Endothelial cell of umbilical vein (primary cell): ENCODE measurements around the gene KISS1R. TPM values are rescaled to one million over a fixed set of nuclear protein-coding genes. Genes with fewer than 3 reads are reported as not detected.

Experiments
- BruUV-seq: library from RNA; stranded (reverse); fragments of 400-500 nt; replicated peaks from 2 replicates; lab custom pipeline; 2021; lab: Mats Ljungman, UMichigan
- CTCF ChIA-PET: fragments of 300-600, 350-600 bp; sonication (Branson Sonifier 250); formaldehyde crosslinking; loops from one replicate; lab custom pipeline; 2021; ENCODE audit warnings: antibody characterized with exemption, inconsistent platforms; lab: Charles Lee
- POLR2A ChIA-PET: fragments of 300-600, 350-600 bp; sonication (Branson Sonifier 250); formaldehyde crosslinking; loops from one replicate; lab custom pipeline; 2021; ENCODE audit warnings: antibody characterized with exemption, inconsistent platforms; lab: Charles Lee
- DNase-seq: peaks from one replicate; pipeline ENCODE4 v3.0.0-alpha.2; 2011; ENCODE audit warnings: low read depth, low spot score
- FAIRE-seq: peaks from 2 replicates; lab custom pipeline; 2011; peaks lifted over from hg19 to GRCh38; lab: Jason Lieb, UNC
- H2AFZ ChIP-seq: 2 replicates; pipeline ENCODE4 v1.6.0; 2012; ENCODE audit warnings: low read depth, low read length, control low read depth, inconsistent platforms
- H3K27ac ChIP-seq: 2 replicates; pipeline ENCODE4 v1.5.1; 2011; ENCODE audit warnings: low read depth, mild to moderate bottlenecking, control low read depth, low read length, moderate library complexity; ENCODE audit not compliant: insufficient read depth
- H3K27me3 ChIP-seq, 2 experiments: 2 replicates each; pipeline versions ENCODE4 v1.6.0 to v1.6.1; 2011; ENCODE audit warnings: low read length in 2 of 2, mixed read lengths in 1 of 2; ENCODE audit not compliant: control insufficient read depth in 2 of 2, insufficient read depth in 2 of 2
- H3K36me3 ChIP-seq, 2 experiments: 2 replicates in 1 of 2; 3 replicates in 1 of 2; pipeline ENCODE4 v1.5.1; 2011; ENCODE audit warnings: low read length in 2 of 2, mild to moderate bottlenecking in 1 of 2, moderate library complexity in 1 of 2; ENCODE audit not compliant: control insufficient read depth in 2 of 2, insufficient read depth in 2 of 2; ENCODE audit errors: extremely low read depth in 1 of 2
- H3K4me1 ChIP-seq: 3 replicates; pipeline ENCODE4 v1.5.1; 2011; ENCODE audit warnings: mild to moderate bottlenecking, low read length; ENCODE audit not compliant: control insufficient read depth, insufficient read depth; ENCODE audit errors: extremely low read depth
- H3K4me2 ChIP-seq: 2 replicates; pipeline ENCODE4 v1.6.1; 2011; ENCODE audit warnings: low read length, control low read depth, mixed read lengths; ENCODE audit not compliant: insufficient read depth
- H3K4me3 ChIP-seq, 3 experiments: fragments of 200-600 bp in 1 of 3; sonication (generic), shearing (Covaris generic) in 1 of 3; replicated peaks in 1 of 3; 2 replicates each; pipeline ENCODE4 v1.5.1; 2011 to 2016; ENCODE audit warnings: control low read depth in 3 of 3, low read length in 3 of 3, mild to moderate bottlenecking in 2 of 3, inconsistent platforms in 1 of 3, low read depth in 1 of 3, moderate library complexity in 1 of 3; ENCODE audit not compliant: insufficient read depth in 1 of 3
- H3K79me2 ChIP-seq: 2 replicates; pipeline ENCODE4 v1.6.0; 2012; ENCODE audit warnings: low read length, inconsistent platforms; ENCODE audit not compliant: control insufficient read depth, insufficient read depth
- H3K9ac ChIP-seq: replicated peaks from 2 replicates; pipeline ENCODE3; 2011; ENCODE audit warnings: low read length, control low read depth; ENCODE audit not compliant: insufficient read depth; ENCODE audit errors: extremely low read depth
- H3K9me1 ChIP-seq: replicated peaks from 3 replicates; pipeline ENCODE4 v1.6.0; 2011; ENCODE audit warnings: mild to moderate bottlenecking, low read length; ENCODE audit not compliant: control insufficient read depth, insufficient read depth; ENCODE audit errors: extremely low read depth
- H3K9me3 ChIP-seq: replicated peaks from 2 replicates; pipeline ENCODE4 v1.5.1; 2012; ENCODE audit warnings: low read length, inconsistent platforms; ENCODE audit not compliant: control insufficient read depth, insufficient read depth
- H4K20me1 ChIP-seq: replicated peaks from 2 replicates; pipeline ENCODE3; 2011; ENCODE audit warnings: mild to moderate bottlenecking, low read length; ENCODE audit not compliant: control insufficient read depth, insufficient read depth; ENCODE audit errors: extremely low read depth
- EZH2 ChIP-seq: IDR thresholded peaks from 2 replicates; pipeline ENCODE4 v1.6.1; 2012; ENCODE audit warnings: borderline replicate concordance, low read depth, mild to moderate bottlenecking, moderate library complexity, low read length, inconsistent platforms; ENCODE audit not compliant: severe bottlenecking
- JUN ChIP-seq: IDR thresholded peaks from 2 replicates; pipeline ENCODE4 v1.6.1; 2011; ENCODE audit warnings: borderline replicate concordance, low read depth; ENCODE audit not compliant: insufficient read length, insufficient read depth
- MYC ChIP-seq: IDR thresholded peaks from one replicate; pipeline ENCODE4 v1.6.1; 2011; ENCODE audit warnings: mild to moderate bottlenecking, low read depth, low read length
- POLR2AphosphoS5 ChIP-seq: IDR thresholded peaks from 2 replicates; pipeline ENCODE4 v1.6.1; 2012; ENCODE audit warnings: low read depth, mild to moderate bottlenecking, control low read depth, low read length, moderate library complexity; ENCODE audit not compliant: insufficient read depth
- dilution Hi-C: fragments of 300-500 bp; cut with MboI; formaldehyde crosslinking; loops from one replicate; pipeline ENCODE4 v1.15.0; 2019; ENCODE audit warnings: low sequenced_read_pairs; ENCODE audit not compliant: extremely low pct_ligation_motif_present
- intact Hi-C: fragments of 100-400 bp; cut with micrococcal nuclease; formaldehyde crosslinking; loops from one replicate; pipeline ENCODE4 v1.10.0; 2022
- polyA plus RNA-seq, 4 experiments: library from polyadenylated mRNA; depleted of rRNA in 3 of 4; stranded (reverse) in 3 of 4; unstranded in 1 of 4; fragments of >200 nt; gene quantifications; 2 replicates each; pipeline versions ENCODE4 v1.2.1 to v1.2.3, GENCODE V29; 2011 to 2012; ENCODE audit warnings: missing spikeins in 1 of 4
- total RNA-seq: library from RNA; stranded (reverse); gene quantifications from 2 replicates; pipeline ENCODE4 v1.2.3, GENCODE V29; 2021
- TF ChIP-seq, protein P1 (sequence below), 2 donors: IDR thresholded peaks; 1 replicate in 1 of 2; 2 replicates in 1 of 2; pipeline ENCODE4 v1.5.1; 2011; ENCODE audit warnings: low read length in 2 of 2, mild to moderate bottlenecking in 2 of 2, moderate library complexity in 2 of 2, control low read depth in 1 of 2, inconsistent platforms in 1 of 2, low read depth in 1 of 2; ENCODE audit not compliant: insufficient read depth in 1 of 2; ENCODE audit errors: extremely low read depth in 1 of 2
- TF ChIP-seq, protein P2 (sequence below): IDR thresholded peaks from 2 replicates; pipeline ENCODE4 v1.6.1; 2011; ENCODE audit not compliant: insufficient read depth, insufficient read length

The KISS1R gene
- total and polyA plus RNA-seq, 2 donors (not counting 3 experiments of a cell fraction or from before 2014, with no cell fraction given) = not detected

DNA sequence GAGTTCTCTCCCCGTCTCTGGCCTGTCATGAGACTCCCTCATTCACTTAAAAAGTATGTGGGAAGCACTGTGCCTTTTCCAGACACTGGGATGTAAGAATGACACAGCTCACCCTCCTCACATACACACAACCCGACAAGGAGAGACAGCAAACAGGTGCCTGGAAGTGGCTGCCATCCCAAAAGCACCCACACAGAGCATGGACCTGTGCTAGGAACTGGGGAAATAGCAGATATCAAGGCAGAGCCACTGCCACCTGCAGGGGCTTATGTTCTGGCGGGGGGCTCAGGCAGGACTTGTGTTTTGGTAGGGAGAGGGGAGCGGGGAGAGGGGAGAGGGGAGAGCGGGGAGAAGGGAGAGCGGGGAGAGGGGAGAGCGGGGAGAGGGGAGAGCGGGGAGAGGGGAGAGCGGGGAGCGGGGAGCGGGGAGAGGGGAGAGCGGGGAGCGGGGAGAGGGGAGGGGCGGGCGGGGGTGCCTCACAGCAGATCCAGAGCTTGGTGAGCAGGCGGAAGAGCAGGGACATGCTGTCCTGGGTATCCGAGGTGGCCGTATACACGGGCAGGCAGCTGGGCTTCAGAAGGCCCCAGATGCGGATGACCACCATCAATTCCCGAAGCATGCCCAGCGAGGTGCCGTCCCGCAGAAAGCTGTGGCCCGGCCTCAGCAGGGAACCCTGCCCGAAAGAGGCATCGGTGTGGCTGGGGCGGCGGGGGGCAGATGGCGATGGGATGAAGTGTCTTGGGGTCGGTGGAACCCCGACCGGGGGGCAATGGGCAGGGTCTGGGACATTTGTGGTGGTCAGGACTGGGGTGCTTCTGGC is 45.5 kb upstream of the KISS1R start:
- no peak overlapping the region for H3K27ac ChIP-seq
- no peak for FAIRE-seq
- no peak overlapping the region for H3K9ac ChIP-seq
- no peaks in the 10 kb centered on the region for H4K20me1 ChIP-seq
- H3K4me3 ChIP-seq = no peak overlapping the region
- dilution Hi-C loops = no loop called here
- H3K4me1 ChIP-seq = peaks cover 9% of the 10 kb centered on the region
- BruUV-seq = no TSS peak
- H3K9me3 ChIP-seq = no peaks in the 10 kb centered on the region
- H3K36me3 ChIP-seq = peaks cover 0 to 21% of the 10 kb centered on the region in 2 experiments
- no peak for DNase-seq
- TF ChIP-seq, protein P1, sequence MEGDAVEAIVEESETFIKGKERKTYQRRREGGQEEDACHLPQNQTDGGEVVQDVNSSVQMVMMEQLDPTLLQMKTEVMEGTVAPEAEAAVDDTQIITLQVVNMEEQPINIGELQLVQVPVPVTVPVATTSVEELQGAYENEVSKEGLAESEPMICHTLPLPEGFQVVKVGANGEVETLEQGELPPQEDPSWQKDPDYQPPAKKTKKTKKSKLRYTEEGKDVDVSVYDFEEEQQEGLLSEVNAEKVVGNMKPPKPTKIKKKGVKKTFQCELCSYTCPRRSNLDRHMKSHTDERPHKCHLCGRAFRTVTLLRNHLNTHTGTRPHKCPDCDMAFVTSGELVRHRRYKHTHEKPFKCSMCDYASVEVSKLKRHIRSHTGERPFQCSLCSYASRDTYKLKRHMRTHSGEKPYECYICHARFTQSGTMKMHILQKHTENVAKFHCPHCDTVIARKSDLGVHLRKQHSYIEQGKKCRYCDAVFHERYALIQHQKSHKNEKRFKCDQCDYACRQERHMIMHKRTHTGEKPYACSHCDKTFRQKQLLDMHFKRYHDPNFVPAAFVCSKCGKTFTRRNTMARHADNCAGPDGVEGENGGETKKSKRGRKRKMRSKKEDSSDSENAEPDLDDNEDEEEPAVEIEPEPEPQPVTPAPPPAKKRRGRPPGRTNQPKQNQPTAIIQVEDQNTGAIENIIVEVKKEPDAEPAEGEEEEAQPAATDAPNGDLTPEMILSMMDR (IDR thresholded peaks at IDR 0.05; ENCODE audit: extremely low read depth in 1 of 2, insufficient read depth in 1 of 2, low read depth in 1 of 2, low read length in 2 of 2) = no peak
- TF ChIP-seq, protein P2, sequence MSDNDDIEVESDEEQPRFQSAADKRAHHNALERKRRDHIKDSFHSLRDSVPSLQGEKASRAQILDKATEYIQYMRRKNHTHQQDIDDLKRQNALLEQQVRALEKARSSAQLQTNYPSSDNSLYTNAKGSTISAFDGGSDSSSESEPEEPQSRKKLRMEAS = no peak
- TF ChIP-seq EZH2 (no peak), MYC (no peak), POLR2AphosphoS5 (no peak), JUN (no peak)
- ChIA-PET CTCF (interaction anchor here (1.2 kb wide), 1 partner anchor 15 kb away, joined by 4 read pairs; no protein-coding TSS in a partner anchor), POLR2A (no interaction called here)
- intact Hi-C loops = loop anchor here (1.0 kb wide), 1 partner anchor 38 kb away; no protein-coding TSS in a partner anchor
- H2AFZ ChIP-seq = no peak overlapping the region
- H3K9me1 ChIP-seq = no peaks in the 10 kb centered on the region
- no peaks in the 10 kb centered on the region for H3K79me2 ChIP-seq
- no peaks in the 10 kb centered on the region for H3K27me3 ChIP-seq
- no peak overlapping the region for H3K4me2 ChIP-seq
